Measurements from ENCODE around the gene SNCAIP. TPM values are rescaled to one million over a fixed set of nuclear protein-coding genes. Genes with fewer than 3 reads are reported as not detected.

The SNCAIP gene
- total RNA-seq, 4 donors from 2014 or later: 0.83 to 4.2 (median 2.9) TPM

GRCh38 chr5:122424132-122424531 is 112.1 kb downstream of the SNCAIP start:
- no peak overlapping the region for H3K27ac ChIP-seq (replicated peaks in 1 of 4)
- H3K9me3 ChIP-seq: no peaks in the 10 kb centered on the region
- TF ChIP-seq, protein P1, sequence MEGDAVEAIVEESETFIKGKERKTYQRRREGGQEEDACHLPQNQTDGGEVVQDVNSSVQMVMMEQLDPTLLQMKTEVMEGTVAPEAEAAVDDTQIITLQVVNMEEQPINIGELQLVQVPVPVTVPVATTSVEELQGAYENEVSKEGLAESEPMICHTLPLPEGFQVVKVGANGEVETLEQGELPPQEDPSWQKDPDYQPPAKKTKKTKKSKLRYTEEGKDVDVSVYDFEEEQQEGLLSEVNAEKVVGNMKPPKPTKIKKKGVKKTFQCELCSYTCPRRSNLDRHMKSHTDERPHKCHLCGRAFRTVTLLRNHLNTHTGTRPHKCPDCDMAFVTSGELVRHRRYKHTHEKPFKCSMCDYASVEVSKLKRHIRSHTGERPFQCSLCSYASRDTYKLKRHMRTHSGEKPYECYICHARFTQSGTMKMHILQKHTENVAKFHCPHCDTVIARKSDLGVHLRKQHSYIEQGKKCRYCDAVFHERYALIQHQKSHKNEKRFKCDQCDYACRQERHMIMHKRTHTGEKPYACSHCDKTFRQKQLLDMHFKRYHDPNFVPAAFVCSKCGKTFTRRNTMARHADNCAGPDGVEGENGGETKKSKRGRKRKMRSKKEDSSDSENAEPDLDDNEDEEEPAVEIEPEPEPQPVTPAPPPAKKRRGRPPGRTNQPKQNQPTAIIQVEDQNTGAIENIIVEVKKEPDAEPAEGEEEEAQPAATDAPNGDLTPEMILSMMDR (IDR thresholded peaks at IDR 0.05): no peak
- no peak for TF ChIP-seq EP300 (IDR thresholded peaks at IDR 0.05)
- no peak for TF ChIP-seq POLR2A (IDR thresholded peaks at IDR 0.05; ENCODE audit: low read depth)
- no peaks in the 10 kb centered on the region for H3K27me3 ChIP-seq
- intact Hi-C loops (cut with DNase I): no loop called here
- no peak for DNase-seq (ENCODE audit: extremely low spot score)
- no peaks in the 10 kb centered on the region for H3K36me3 ChIP-seq
- H3K4me3 ChIP-seq: no peak overlapping the region
- 14% methylated on average over 1 of the region's 1 CpG for WGBS
- H3K4me1 ChIP-seq: no peaks in the 10 kb centered on the region

GRCh38 chr5:122426301-122426700 is 114.3 kb downstream of the SNCAIP start:
- DNase-seq (ENCODE audit: extremely low spot score): no peak
- Histone ChIP-seq H3K36me3 (no peaks in the 10 kb centered on the region), H3K4me3 (no peak overlapping the region), H3K4me1 (no peaks in the 10 kb centered on the region), H3K9me3 (no peaks in the 10 kb centered on the region), H3K27me3 (no peaks in the 10 kb centered on the region), H3K27ac (replicated peaks in 1 of 4) (no peak overlapping the region)
- no peak for TF ChIP-seq POLR2A (IDR thresholded peaks at IDR 0.05; ENCODE audit: low read depth)
- no peak for TF ChIP-seq POLR2AphosphoS5 (IDR thresholded peaks at IDR 0.05)
- no peak for TF ChIP-seq EP300 (IDR thresholded peaks at IDR 0.05)
- TF ChIP-seq, protein P1 (IDR thresholded peaks at IDR 0.05): no peak
- intact Hi-C loops (cut with DNase I): no loop called here
- 80% methylated on average over 3 of the region's 3 CpGs for WGBS

GRCh38 chr5:122427621-122428020 is 115.6 kb downstream of the SNCAIP start:
- Histone ChIP-seq H3K4me1 (no peaks in the 10 kb centered on the region), H3K9me3 (no peaks in the 10 kb centered on the region), H3K27ac (replicated peaks in 1 of 4) (no peak overlapping the region), H3K36me3 (no peaks in the 10 kb centered on the region), H3K4me3 (no peak overlapping the region), H3K27me3 (no peaks in the 10 kb centered on the region)
- TF ChIP-seq POLR2A (IDR thresholded peaks at IDR 0.05; ENCODE audit: low read depth) (no peak), POLR2AphosphoS5 (IDR thresholded peaks at IDR 0.05) (no peak)
- TF ChIP-seq, protein P1 (IDR thresholded peaks at IDR 0.05): no peak
- intact Hi-C loops (cut with DNase I): no loop called here
- DNase-seq (ENCODE audit: extremely low spot score): no peak
- WGBS: 93% methylated on average over 2 of the region's 2 CpGs

- no peaks in the 10 kb centered on the region for H3K27me3 ChIP-seq
- TF ChIP-seq POLR2AphosphoS5 (IDR thresholded peaks at IDR 0.05) (no peak), EP300 (IDR thresholded peaks at IDR 0.05) (no peak), POLR2A (IDR thresholded peaks at IDR 0.05; ENCODE audit: low read depth) (no peak)
- TF ChIP-seq, protein P1 (IDR thresholded peaks at IDR 0.05): no peak
- H3K27ac ChIP-seq (replicated peaks in 1 of 4): no peak overlapping the region
- H3K36me3 ChIP-seq: no peaks in the 10 kb centered on the region
- DNase-seq (ENCODE audit: extremely low spot score): no peak
- no peak overlapping the region for H3K4me3 ChIP-seq
- H3K9me3 ChIP-seq: no peaks in the 10 kb centered on the region
- intact Hi-C loops (cut with DNase I): no loop called here
- 92% methylated on average over 7 of the region's 7 CpGs for WGBS
- peaks cover 0 to 8% (median 8%) of the 10 kb centered on the region in 4 donors for H3K4me1 ChIP-seq
These were observed 117.7 kb downstream of the SNCAIP start for GRCh38 chr5:122429545-122430318.

DNA sequence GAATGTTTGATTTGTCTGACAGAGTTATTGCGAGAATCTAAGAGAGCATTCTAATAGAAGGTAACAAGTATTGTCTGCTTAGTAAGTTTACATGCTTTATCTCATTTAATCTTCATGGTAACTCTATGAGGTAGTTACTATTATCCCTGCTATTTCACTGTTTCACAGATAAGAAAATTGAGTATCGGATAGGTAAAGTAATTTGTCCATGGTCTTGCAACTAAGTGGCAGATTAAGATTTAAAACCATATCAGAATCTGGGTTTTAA is 118.2 kb downstream of the SNCAIP start:
- H3K4me1 ChIP-seq: peaks cover 0 to 11% (median 9%) of the 10 kb centered on the region in 4 donors

More for the DNA sequence above, 118.2 kb downstream of the SNCAIP start:
- Histone ChIP-seq H3K36me3 (no peaks in the 10 kb centered on the region), H3K27me3 (no peaks in the 10 kb centered on the region), H3K9me3 (no peaks in the 10 kb centered on the region), H3K4me3 (no peak overlapping the region), H3K27ac (replicated peaks in 1 of 4) (no peak overlapping the region)
- intact Hi-C loops (cut with DNase I): no loop called here
- no peak for DNase-seq (ENCODE audit: extremely low spot score)
- TF ChIP-seq POLR2AphosphoS5 (IDR thresholded peaks at IDR 0.05): no peak
- WGBS: 97% methylated on average over 2 of the region's 2 CpGs
